ENCODE measurements around the gene CACNA1C. TPM values are rescaled to one million over a fixed set of nuclear protein-coding genes. Genes with fewer than 3 reads are reported as not detected.

The CACNA1C gene
- total and polyA plus RNA-seq, 10 of the 15 experiments (the other 5 are each of a cell fraction or from before 2014, with no cell fraction given), result under 0.01 to 0.15 (median 0.09) TPM; not detected in 5

DNA sequence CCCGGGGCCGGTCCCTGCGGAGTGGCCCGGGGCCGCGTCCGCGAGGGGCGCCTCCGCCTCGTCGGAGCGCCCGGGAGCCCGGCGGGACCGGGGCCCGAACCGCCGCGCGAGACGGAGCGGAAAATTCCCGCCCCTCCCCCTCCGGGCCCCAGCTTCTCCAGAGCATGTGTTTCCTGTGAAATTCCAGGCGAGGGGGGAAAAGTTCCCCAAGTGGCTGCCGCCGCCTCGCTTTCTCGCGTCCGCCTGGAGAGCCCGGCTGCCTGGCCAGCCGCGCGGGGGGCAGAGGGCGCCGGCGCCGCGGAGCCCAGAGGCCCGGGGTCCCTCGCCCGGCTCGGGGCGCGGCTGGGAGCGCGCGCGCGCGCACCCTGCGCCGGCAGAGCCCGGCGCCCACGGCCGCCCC lies 904 bp downstream of the CACNA1C start:
- no TSS peak for BruUV-seq (replicated peaks)
- Histone ChIP-seq H4K20me1 (ENCODE audit: control insufficient read depth, insufficient read depth) (no peaks in the 10 kb centered on the region), H2AFZ (ENCODE audit: control insufficient read depth, low read depth, low read length) (no peak overlapping the region), H3K36me3 (ENCODE audit: control insufficient read depth in 2 of 2, insufficient read depth in 2 of 2, low read length in 1 of 2) (no peaks in the 10 kb centered on the region), H3K27me3 (replicated peaks in 1 of 2; ENCODE audit: control insufficient read depth in 2 of 2, insufficient read depth in 2 of 2, low read length in 1 of 2) (peaks cover 15 to 20% of the 10 kb centered on the region in 2 experiments; a peak in 3 of 4 replicates), H3K27ac (ENCODE audit: control insufficient read depth, insufficient read depth) (no peak overlapping the region), H3K4me1 (ENCODE audit: control insufficient read depth, insufficient read depth, low read length) (0 out of 2 replicates have a peak, but pooled peaks cover 3% of the 10 kb centered on the region), H3K9ac (ENCODE audit: control insufficient read depth, insufficient read depth, low read length) (no peak overlapping the region), H3K9me3 (replicated peaks; ENCODE audit: control insufficient read depth, insufficient read depth, low read length) (no peaks in the 10 kb centered on the region), H3K79me2 (ENCODE audit: control insufficient read depth, insufficient read depth, low read length) (no peaks in the 10 kb centered on the region), H3K4me3 (no peak overlapping the region), H3K4me2 (ENCODE audit: control insufficient read depth, insufficient read depth) (0 out of 2 replicates have a peak overlapping the region, but pooled peaks have one; percentile 13)
- SMC1A ChIA-PET (ENCODE audit: uncharacterized antibody, unreplicated experiment), result no interaction called here
- RAD21 ChIA-PET (ENCODE audit: unreplicated experiment), result no interaction called here
- CTCF ChIA-PET, result no interaction called here
- DNase-seq (ENCODE audit: low read depth, low spot score) (no peak), ATAC-seq (no peak), FAIRE-seq (no peak)
- intact Hi-C loops (cut with micrococcal nuclease; ENCODE audit: unreplicated experiment) (no loop called here), in situ Hi-C loops (cut with MboI) (loop anchor here (10.0 kb wide), 1 partner anchor 531 kb away; no protein-coding TSS in a partner anchor)
- TF ChIP-seq CHD1 (IDR thresholded peaks at IDR 0.05; ENCODE audit: low read depth, low read length) (no peak), ZNF384 (IDR thresholded peaks at IDR 0.05; ENCODE audit: borderline replicate concordance, low read depth, low read length) (no peak), SUZ12 (IDR thresholded peaks at IDR 0.05; ENCODE audit: unreplicated experiment) (peak; percentile 46)
- 24% methylated on average over 47 of the region's 60 CpGs for WGBS (ENCODE audit: insufficient coverage, insufficient replicate concordance, low lambda C conversion rate, missing lambda C conversion rate)
- POLR2A ChIA-PET, result no interaction called here

DNA sequence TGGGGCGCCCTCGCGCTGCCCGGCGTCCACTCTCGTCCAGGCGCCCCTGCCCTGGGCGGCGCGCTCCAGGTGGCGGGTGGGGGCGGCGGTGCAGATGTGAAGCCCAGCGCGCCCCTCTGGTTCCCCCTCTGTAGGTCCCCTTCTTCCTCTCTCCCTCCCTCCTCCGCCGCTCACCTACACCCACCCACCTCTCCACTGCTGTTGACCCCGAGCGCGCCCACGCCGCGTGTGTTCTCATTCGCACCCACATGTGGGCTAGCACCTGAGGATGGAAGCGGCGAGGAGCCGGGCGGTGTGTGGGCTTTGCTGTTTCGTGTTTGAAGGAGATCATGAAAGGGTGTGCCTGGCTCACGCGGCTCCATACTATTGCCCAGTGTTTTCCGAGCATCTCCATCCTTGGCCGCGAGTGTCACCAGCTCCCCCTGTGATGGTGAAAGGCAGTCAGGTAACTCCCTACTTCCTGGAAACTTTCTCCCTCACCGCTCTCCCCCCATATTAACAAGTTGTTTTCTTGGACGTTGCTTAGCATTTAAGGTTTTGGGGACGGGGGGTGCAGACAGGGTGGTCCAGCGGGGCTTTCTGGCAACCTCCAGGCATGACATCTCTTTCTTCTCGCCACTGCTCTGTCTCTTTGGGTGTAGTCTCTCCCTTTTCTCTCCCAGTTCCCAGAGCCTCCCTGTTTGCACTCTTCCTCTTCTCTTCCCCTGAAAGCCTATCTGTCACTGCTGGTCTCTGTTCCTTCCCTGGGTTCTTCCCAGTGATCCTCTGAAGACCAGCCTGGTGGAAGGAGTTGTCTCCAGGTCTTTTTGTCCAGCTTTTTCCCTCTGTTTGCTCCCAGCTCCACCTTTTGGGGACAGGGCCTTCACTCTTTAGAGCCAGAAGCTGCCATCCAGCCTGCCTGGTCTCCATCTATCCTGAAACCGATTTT lies 1.6 kb downstream of the CACNA1C start:
- 0 out of 2 replicates have a peak, but pooled peaks cover 3% of the 10 kb centered on the region for H3K4me1 ChIP-seq (ENCODE audit: control insufficient read depth, insufficient read depth, low read length)
- ATAC-seq (no peak), FAIRE-seq (no peak), DNase-seq (ENCODE audit: low read depth, low spot score) (no peak)
- no peak overlapping the region for H3K27ac ChIP-seq (ENCODE audit: control insufficient read depth, insufficient read depth)
- no peaks in the 10 kb centered on the region for H3K9me3 ChIP-seq (replicated peaks; ENCODE audit: control insufficient read depth, insufficient read depth, low read length)
- BruUV-seq (replicated peaks), result no TSS peak
- CTCF ChIA-PET, result no interaction called here
- H3K4me3 ChIP-seq, result no peak overlapping the region
- intact Hi-C loops (cut with micrococcal nuclease; ENCODE audit: unreplicated experiment), result loop anchor here (5.0 kb wide), 1 partner anchor 528 kb away; no protein-coding TSS in a partner anchor
- H4K20me1 ChIP-seq (ENCODE audit: control insufficient read depth, insufficient read depth), result no peaks in the 10 kb centered on the region
- peaks cover 15 to 20% of the 10 kb centered on the region in 2 experiments; a peak in 3 of 4 replicates for H3K27me3 ChIP-seq (replicated peaks in 1 of 2; ENCODE audit: control insufficient read depth in 2 of 2, insufficient read depth in 2 of 2, low read length in 1 of 2)
- TF ChIP-seq, protein P1, sequence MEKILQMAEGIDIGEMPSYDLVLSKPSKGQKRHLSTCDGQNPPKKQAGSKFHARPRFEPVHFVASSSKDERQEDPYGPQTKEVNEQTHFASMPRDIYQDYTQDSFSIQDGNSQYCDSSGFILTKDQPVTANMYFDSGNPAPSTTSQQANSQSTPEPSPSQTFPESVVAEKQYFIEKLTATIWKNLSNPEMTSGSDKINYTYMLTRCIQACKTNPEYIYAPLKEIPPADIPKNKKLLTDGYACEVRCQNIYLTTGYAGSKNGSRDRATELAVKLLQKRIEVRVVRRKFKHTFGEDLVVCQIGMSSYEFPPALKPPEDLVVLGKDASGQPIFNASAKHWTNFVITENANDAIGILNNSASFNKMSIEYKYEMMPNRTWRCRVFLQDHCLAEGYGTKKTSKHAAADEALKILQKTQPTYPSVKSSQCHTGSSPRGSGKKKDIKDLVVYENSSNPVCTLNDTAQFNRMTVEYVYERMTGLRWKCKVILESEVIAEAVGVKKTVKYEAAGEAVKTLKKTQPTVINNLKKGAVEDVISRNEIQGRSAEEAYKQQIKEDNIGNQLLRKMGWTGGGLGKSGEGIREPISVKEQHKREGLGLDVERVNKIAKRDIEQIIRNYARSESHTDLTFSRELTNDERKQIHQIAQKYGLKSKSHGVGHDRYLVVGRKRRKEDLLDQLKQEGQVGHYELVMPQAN (conservative IDR thresholded peaks at IDR 0.05), result no peak
- TF ChIP-seq, protein P2, sequence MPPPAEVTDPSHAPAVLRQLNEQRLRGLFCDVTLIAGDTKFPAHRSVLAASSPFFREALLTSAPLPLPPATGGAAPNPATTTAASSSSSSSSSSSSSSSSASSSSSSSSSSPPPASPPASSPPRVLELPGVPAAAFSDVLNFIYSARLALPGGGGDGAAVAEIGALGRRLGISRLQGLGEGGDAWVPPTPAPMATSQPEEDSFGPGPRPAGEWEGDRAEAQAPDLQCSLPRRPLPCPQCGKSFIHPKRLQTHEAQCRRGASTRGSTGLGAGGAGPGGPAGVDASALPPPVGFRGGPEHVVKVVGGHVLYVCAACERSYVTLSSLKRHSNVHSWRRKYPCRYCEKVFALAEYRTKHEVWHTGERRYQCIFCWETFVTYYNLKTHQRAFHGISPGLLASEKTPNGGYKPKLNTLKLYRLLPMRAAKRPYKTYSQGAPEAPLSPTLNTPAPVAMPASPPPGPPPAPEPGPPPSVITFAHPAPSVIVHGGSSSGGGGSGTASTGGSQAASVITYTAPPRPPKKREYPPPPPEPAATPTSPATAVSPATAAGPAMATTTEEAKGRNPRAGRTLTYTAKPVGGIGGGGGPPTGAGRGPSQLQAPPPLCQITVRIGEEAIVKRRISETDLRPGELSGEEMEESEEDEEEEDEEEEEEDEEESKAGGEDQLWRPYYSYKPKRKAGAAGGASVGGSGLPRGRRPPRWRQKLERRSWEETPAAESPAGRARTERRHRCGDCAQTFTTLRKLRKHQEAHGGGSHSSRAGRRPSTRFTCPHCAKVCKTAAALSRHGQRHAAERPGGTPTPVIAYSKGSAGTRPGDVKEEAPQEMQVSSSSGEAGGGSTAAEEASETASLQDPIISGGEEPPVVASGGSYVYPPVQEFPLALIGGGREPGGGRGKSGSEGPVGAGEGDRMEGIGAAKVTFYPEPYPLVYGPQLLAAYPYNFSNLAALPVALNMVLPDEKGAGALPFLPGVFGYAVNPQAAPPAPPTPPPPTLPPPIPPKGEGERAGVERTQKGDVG (CRISPR knock-in tag; IDR thresholded peaks at IDR 0.05), result no peak
- TF ChIP-seq ASH2L (IDR thresholded peaks at IDR 0.05; ENCODE audit: borderline replicate concordance, low read depth) (no peak), MYB (IDR thresholded peaks at IDR 0.05; ENCODE audit: borderline replicate concordance, low read depth, low read length) (no peak)
- no peak overlapping the region for H3K4me2 ChIP-seq (ENCODE audit: control insufficient read depth, insufficient read depth)
- no peak overlapping the region for H2AFZ ChIP-seq (ENCODE audit: control insufficient read depth, low read depth, low read length)
- no peak overlapping the region for H3K9ac ChIP-seq (ENCODE audit: control insufficient read depth, insufficient read depth, low read length)
- no peaks in the 10 kb centered on the region for H3K36me3 ChIP-seq (ENCODE audit: control insufficient read depth in 2 of 2, insufficient read depth in 2 of 2, low read length in 1 of 2)
- 22% methylated on average over 24 of the region's 40 CpGs for WGBS (ENCODE audit: insufficient coverage, insufficient replicate concordance, low lambda C conversion rate, missing lambda C conversion rate)
- SMC1A ChIA-PET (ENCODE audit: uncharacterized antibody, unreplicated experiment), result no interaction called here
- H3K79me2 ChIP-seq (ENCODE audit: control insufficient read depth, insufficient read depth, low read length), result no peaks in the 10 kb centered on the region
- POLR2A ChIA-PET, result no interaction called here
- in situ Hi-C loops (cut with MboI), result loop anchor here (10.0 kb wide), 1 partner anchor 530 kb away; no protein-coding TSS in a partner anchor
- RAD21 ChIA-PET (ENCODE audit: unreplicated experiment), result no interaction called here

Measured in GM12878 (cell line).